ENCODE data around the gene SETD1A.
A peak's percentile ranks its signal among the peaks of the same experiment; 100 is the strongest.

Gene SETD1A

DNA sequence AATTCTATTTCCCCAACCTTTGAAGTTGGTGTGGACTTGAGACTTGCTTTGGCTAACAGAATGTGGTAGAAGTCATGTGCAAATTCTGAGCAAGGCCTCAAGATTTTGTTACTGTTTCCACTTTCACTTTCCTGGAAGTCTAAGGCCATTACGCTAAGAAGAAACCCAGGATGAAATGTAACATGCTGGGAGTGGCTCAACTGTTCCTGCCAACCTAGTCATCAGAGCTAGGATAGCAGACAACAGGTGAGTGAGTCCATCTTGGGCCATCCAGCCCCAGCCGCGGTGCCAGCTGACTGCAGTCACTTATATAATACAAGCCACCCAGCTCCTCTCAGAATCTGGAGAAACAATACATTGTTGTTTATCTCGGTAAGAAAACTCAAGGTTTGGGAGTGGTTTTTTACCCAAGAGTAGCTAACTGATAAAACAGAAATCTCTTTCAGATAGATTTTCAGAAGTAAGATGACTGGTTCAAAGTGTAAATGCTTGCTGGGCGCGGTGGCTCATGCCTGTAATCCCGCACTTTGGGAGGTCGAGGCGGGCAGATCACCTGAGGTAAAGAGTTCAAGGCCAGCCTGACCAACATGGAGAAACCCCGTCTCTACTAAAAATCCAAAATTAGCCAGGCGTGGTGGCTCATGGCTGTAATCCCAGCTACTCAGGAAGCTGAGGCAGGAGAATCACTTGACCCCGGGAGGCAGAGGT is 65.1 kb downstream of the SETD1A start:
- Mint-ChIP-seq H3K36me3 (no peaks in the 10 kb centered on the region), H3K4me1 (no peaks in the 10 kb centered on the region), H3K9me3 (no peaks in the 10 kb centered on the region), H3K4me3 (no peak overlapping the region), H3K27ac (no peak overlapping the region)
- no peak for DNase-seq (ENCODE audit: low spot score in 2 of 2)
- no peak for ATAC-seq

DNA sequence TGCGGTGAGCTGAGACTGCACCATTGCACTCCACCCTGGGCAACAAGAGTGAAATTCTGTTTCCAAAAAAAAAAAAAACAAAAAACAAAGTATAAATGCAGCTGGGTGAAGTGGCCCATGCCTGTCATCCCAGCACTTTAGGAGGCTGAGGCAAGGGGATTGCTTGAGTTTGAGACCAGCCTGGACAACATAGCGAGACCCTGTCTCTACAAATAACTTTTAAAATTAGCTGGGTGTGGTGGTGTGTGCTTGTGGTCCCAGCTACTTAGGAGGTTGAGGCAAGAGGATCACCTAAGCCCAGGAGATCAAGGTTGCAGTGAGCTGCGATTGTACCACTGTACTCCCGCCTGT is 65.7 kb downstream of the SETD1A start:
- Mint-ChIP-seq H3K9me3 (no peaks in the 10 kb centered on the region), H3K27ac (no peak overlapping the region), H3K4me1 (no peaks in the 10 kb centered on the region), H3K36me3 (no peaks in the 10 kb centered on the region), H3K4me3 (no peak overlapping the region)
- ATAC-seq (no peak), DNase-seq (ENCODE audit: low spot score in 2 of 2) (no peak)

DNA sequence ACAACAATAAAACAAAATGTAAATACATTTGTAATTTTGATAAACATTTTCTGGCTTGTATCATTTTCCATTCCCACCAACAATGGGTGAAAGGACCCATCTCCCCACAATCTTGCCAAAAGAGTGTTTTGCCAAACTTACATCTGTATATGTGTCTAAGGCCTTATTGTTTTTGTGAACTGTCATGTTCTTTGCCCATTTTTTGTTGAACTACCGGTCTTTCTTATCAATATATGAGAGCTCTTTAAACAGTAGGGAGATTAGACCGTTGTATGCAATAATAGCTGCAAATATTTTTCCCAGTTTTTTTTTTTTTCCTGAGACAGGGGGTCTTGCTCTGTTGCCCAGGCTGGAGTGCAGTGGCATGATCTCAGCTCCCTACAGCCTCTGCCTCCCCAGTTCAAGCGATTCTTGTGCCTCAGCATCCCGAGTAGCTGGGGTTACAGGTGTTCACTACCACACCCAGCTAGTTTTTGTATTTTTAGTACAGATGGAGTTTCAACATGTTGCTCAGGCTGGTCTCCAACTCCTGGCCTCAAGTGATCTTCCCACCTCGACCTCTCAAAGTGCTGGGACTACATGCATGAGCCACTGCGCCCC is 66.2 kb downstream of the SETD1A start:
- ATAC-seq, result no peak
- no peak overlapping the region for H3K4me3 Mint-ChIP-seq
- no peaks in the 10 kb centered on the region for H3K4me1 Mint-ChIP-seq
- H3K27ac Mint-ChIP-seq, result no peak overlapping the region
- no peaks in the 10 kb centered on the region for H3K36me3 Mint-ChIP-seq
- H3K9me3 Mint-ChIP-seq, result no peaks in the 10 kb centered on the region
- DNase-seq (ENCODE audit: low spot score in 2 of 2), result no peak

DNA sequence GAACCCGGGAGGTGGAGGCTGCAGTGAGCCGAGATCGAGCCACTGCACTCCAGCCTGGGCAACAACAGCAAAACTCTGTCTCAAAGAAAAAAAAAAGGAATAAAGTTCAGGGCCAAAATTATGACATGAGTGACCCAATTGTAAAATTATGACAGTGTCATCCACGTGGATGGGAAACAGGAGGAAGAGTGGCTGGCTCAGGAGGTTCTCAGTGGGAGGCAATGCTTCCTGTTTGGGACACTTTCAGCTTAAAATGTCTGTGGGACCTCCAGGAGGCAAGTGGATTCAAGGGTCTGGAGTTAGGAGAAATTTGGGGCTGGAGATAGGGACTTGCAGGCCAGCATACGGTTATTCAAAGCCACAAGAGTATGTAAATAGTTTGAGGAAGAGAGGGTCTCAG is 67.8 kb downstream of the SETD1A start:
- Mint-ChIP-seq H3K4me3 (no peak overlapping the region), H3K36me3 (no peaks in the 10 kb centered on the region), H3K4me1 (no peaks in the 10 kb centered on the region), H3K9me3 (no peaks in the 10 kb centered on the region), H3K27ac (no peak overlapping the region)
- no peak for DNase-seq (ENCODE audit: low spot score in 2 of 2)
- ATAC-seq, result no peak

DNA sequence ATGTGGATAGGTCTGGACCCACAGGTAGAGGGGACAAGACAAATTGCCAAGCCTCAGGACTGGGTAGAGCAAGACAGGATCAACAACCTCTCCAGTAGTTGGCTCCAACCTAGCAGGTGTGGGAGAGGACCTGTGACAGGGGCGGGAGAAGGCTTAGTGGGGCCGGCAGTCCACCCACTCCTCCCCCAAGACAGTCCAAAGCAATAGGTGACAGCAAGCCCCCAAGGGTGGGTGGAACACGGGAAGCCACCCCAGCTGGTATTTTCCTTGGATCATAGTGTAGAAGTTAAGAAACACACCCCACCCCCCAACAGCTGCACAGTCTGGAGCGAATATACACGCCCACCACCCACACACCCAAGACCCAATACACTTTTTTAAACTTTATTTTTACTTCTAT is 71.7 kb downstream of the SETD1A start:
- no peaks in the 10 kb centered on the region for H3K9me3 Mint-ChIP-seq

DNA sequence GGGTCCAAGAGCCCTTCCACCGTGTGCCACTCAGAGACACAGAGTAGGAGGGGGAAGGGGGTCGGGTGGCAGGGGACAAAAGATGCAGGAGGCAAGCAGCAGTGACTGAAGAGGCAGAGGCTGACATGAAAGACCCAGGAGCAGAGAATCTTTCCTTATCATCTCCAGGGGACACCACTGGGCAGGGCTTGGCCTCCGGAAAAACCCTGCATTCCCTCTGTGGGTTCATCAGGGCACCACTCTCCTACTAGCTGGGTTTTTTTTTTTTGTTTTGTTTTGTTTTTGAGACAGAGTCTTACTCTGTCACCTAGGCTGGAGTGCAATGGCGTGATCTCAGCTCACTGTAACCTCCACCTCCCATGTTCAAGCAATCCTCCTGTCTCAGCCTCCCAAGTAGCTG is 73.7 kb downstream of the SETD1A start:
- DNase-seq (ENCODE audit: low spot score in 2 of 2), result no peak
- Mint-ChIP-seq H3K27ac (peak overlapping the region; percentile 95), H3K4me3 (no peak overlapping the region), H3K4me1 (peaks cover 18% of the 10 kb centered on the region), H3K9me3 (no peaks in the 10 kb centered on the region), H3K36me3 (peaks cover 38% of the 10 kb centered on the region)
- no peak for ATAC-seq

More for the DNA sequence above, 71.7 kb downstream of the SETD1A start:
- H3K27ac Mint-ChIP-seq, result no peak overlapping the region
- H3K4me3 Mint-ChIP-seq, result no peak overlapping the region
- peaks cover 8% of the 10 kb centered on the region for H3K4me1 Mint-ChIP-seq
- H3K36me3 Mint-ChIP-seq, result peaks cover 19% of the 10 kb centered on the region
- no peak for DNase-seq (ENCODE audit: low spot score in 2 of 2)
- no peak for ATAC-seq

DNA sequence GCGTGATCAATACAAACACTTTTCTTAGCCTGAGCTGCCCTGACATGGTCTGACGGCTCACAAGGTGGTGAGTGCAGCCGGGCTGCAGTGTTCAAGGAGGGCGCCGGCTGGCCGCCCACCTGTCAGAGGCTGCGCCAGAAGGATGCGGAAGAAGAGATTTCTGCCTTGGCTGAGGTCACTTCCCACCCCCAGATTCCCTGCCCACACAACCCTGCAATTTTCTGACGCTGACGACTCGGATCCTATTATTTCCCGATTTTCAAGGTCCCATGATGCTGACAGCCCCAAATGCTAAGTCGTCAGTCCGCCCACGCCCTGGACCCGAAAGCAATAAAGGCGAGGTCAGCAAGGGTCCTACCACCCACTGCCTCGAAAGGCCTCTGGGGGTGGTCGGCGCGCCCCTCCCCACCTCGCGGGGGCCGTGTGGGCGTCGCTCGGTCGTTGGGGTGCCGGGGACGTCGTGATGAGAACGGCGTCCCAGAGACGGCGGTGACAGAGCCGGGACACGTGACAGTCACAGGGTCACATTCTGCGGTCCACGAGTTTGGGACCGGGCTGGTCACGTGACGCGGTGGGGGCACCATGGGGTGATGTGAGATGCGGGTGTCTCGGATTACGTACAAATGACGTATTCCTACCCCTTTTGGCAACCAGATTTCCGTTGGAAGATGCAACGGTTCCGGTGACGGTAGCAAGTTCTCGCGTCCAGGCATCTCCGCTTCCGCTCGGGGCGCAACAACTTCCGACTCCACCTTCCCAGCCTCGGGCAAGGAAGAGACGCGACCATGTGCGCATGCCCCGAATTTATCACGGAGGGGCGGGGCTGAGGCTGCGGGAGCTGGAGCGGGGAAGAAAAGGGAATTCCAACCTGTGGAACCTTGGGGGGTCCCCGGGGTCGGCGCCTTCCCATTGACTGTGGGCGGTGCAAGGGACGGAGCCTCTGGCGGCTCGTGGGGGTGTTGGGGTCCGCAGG is 75.5 kb downstream of the SETD1A start, which contains the start of gene STX4:
TSS of gene STX4 (plus strand) at position 823 of the 973 bp plus-strand sequence. CDS start 248 bp downstream, outside the sequence.
- Mint-ChIP-seq H3K9me3 (no peaks in the 10 kb centered on the region), H3K4me1 (peaks cover 24% of the 10 kb centered on the region), H3K36me3 (peaks cover 54% of the 10 kb centered on the region), H3K4me3 (peak within 1 kb of the TSS; percentile 98), H3K27ac (peak within 1 kb of the TSS; percentile 95)
- peak; percentile 90 to 99 for DNase-seq (ENCODE audit: low spot score in 2 of 2)
- peak; percentile 89 for ATAC-seq

DNA sequence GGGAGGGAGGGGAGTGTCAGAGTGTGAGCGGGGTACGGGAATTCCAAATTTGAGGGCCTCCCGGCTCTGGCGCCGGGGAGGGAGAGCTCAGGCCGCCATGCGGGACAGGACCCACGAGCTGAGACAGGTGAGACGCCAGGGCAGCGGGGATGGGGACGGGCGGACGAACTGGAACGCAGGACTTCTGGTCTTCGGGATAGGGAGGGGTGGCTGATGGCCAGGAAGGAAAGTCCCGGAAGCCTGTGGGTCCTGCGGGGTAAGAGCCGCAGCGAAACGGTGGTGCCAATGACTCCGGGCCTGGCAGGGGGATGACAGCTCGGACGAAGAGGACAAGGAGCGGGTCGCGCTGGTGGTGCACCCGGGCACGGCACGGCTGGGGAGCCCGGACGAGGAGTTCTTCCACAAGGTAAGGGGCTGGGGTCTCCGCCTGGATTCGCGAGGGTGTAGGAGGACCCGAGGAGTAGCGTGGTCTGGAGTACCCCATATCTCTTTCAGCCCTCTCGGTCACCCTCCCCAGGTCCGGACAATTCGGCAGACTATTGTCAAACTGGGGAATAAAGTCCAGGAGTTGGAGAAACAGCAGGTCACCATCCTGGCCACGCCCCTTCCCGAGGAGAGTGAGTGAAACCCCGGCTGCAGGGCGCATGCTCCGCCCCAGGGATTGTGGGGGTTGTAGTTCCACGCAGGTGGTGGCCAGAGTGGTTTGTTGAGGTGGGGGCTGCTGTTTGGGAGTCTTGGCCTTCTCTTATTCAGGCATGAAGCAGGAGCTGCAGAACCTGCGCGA is 76.3 kb downstream of the SETD1A start:
- Mint-ChIP-seq H3K4me3 (peak overlapping the region; percentile 98), H3K27ac (peak overlapping the region; percentile 95), H3K4me1 (peaks cover 24% of the 10 kb centered on the region), H3K9me3 (no peaks in the 10 kb centered on the region), H3K36me3 (peaks cover 63% of the 10 kb centered on the region)
- peak; percentile 75 to 94 for DNase-seq (ENCODE audit: low spot score in 2 of 2)
- peak; percentile 54 for ATAC-seq

All from stimulated activated effector memory CD8-positive, alpha-beta T cell treated with anti-CD3 and anti-CD28 coated beads, Interleukin-12 subunit alpha, Interleukin-12 subunit beta, amount 100 ng/mL, for 72 hours (primary cell).